Measurements from ENCODE around the gene SHC3. TPM values are rescaled to one million over a fixed set of nuclear protein-coding genes. Genes with fewer than 3 reads are reported as not detected.

Gene SHC3
- total RNA-seq, 1 experiment from 2014 or later: 0.27 TPM

GRCh38 chr9:89037346-89037745, 141.3 kb downstream of the SHC3 start:
- H3K4me2 ChIP-seq (ENCODE audit: low read length): no peak overlapping the region
- H3K27ac ChIP-seq (ENCODE audit: low read depth, low read length): no peak overlapping the region
- no peaks in the 10 kb centered on the region for H3K4me1 ChIP-seq (ENCODE audit: control insufficient read depth in 1 of 2, insufficient read depth in 2 of 2, low read length in 2 of 2)
- no peaks in the 10 kb centered on the region for H3K9me3 ChIP-seq (ENCODE audit: control insufficient read depth in 1 of 2, insufficient read depth in 1 of 2, low read depth in 1 of 2, low read length in 2 of 2)
- intact Hi-C loops (cut with micrococcal nuclease): loop anchor here (10.0 kb wide), 1 partner anchor 237 kb away; no protein-coding TSS in a partner anchor
- ATAC-seq (no peak), DNase-seq (ENCODE audit: low read depth, low spot score) (no peak)
- TF ChIP-seq, protein P1, sequence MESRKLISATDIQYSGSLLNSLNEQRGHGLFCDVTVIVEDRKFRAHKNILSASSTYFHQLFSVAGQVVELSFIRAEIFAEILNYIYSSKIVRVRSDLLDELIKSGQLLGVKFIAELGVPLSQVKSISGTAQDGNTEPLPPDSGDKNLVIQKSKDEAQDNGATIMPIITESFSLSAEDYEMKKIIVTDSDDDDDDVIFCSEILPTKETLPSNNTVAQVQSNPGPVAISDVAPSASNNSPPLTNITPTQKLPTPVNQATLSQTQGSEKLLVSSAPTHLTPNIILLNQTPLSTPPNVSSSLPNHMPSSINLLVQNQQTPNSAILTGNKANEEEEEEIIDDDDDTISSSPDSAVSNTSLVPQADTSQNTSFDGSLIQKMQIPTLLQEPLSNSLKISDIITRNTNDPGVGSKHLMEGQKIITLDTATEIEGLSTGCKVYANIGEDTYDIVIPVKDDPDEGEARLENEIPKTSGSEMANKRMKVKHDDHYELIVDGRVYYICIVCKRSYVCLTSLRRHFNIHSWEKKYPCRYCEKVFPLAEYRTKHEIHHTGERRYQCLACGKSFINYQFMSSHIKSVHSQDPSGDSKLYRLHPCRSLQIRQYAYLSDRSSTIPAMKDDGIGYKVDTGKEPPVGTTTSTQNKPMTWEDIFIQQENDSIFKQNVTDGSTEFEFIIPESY (IDR thresholded peaks at IDR 0.05; ENCODE audit: extremely low read depth, insufficient replicate concordance, low read length): no peak
- TF ChIP-seq ZNF274 (IDR thresholded peaks at IDR 0.05; ENCODE audit: low read depth, low read length) (no peak), SRF (IDR thresholded peaks at IDR 0.05; ENCODE audit: low read depth) (no peak), SP1 (IDR thresholded peaks at IDR 0.05; ENCODE audit: low read depth) (no peak)
- no TSS peak for BruUV-seq (replicated peaks)
- no peak overlapping the region for H3K4me3 ChIP-seq (replicated peaks in 1 of 2; ENCODE audit: low read depth in 1 of 2, low read length in 2 of 2)
- H3K79me2 ChIP-seq (ENCODE audit: insufficient read depth, low read length): no peaks in the 10 kb centered on the region
- no peak overlapping the region for H2AFZ ChIP-seq (ENCODE audit: low read depth, low read length, poor library complexity, severe bottlenecking)
- ChIA-PET RAD21 (ENCODE audit: low non-redundant PET in 1 of 2, low total read pairs in 2 of 2, uncharacterized antibody in 2 of 2, unreplicated experiment in 2 of 2) (no interaction called here), CTCF (no interaction called here), POLR2A (no interaction called here)
- no peaks in the 10 kb centered on the region for H3K36me3 ChIP-seq (ENCODE audit: control insufficient read depth in 1 of 2, insufficient read depth in 2 of 2, low read length in 2 of 2)
- H3K27me3 ChIP-seq (ENCODE audit: insufficient read depth, low read length): no peaks in the 10 kb centered on the region; the same call in 1 of the 2 replicates
- no peaks in the 10 kb centered on the region for H3K9me2 ChIP-seq (ENCODE audit: insufficient read depth)
- no peaks in the 10 kb centered on the region for H4K20me1 ChIP-seq (ENCODE audit: insufficient read depth)
- H3K9ac ChIP-seq (ENCODE audit: low read length): no peak overlapping the region

DNA sequence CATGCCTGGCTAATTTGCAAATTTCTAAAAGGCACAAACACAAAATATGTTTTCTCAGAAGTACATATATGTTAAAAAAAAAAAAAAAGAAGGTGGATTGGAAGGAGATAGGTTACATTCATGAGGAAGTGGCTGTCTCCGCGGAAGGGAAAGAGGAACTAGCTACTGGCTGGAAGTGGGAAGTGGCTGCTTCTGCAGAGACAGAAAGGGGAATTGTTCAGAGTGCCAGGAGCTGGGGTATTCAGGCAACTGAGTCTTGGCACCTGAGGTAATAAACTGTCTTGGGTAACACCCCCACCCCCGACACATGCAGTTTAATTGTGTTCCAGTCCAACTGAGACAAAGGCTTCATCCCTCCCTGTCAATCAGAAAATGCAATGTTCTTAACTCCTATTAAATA, 141.7 kb downstream of the SHC3 start:
- H3K4me2 ChIP-seq (ENCODE audit: low read length): no peak overlapping the region
- H3K79me2 ChIP-seq (ENCODE audit: insufficient read depth, low read length): no peaks in the 10 kb centered on the region
- no peaks in the 10 kb centered on the region for H3K27me3 ChIP-seq (ENCODE audit: insufficient read depth, low read length)
- H3K27ac ChIP-seq (ENCODE audit: low read depth, low read length): no peak overlapping the region
- DNase-seq (ENCODE audit: low read depth, low spot score) (no peak), ATAC-seq (no peak)
- H3K4me3 ChIP-seq (replicated peaks in 1 of 2; ENCODE audit: low read depth in 1 of 2, low read length in 2 of 2): no peak overlapping the region
- no peaks in the 10 kb centered on the region for H3K36me3 ChIP-seq (ENCODE audit: control insufficient read depth in 1 of 2, insufficient read depth in 2 of 2, low read length in 2 of 2)
- H3K9ac ChIP-seq (ENCODE audit: low read length): no peak overlapping the region
- ChIA-PET CTCF (no interaction called here), RAD21 (ENCODE audit: low non-redundant PET in 1 of 2, low total read pairs in 2 of 2, uncharacterized antibody in 2 of 2, unreplicated experiment in 2 of 2) (no interaction called here), POLR2A (no interaction called here)
- intact Hi-C loops (cut with micrococcal nuclease): loop anchor here (10.0 kb wide), 1 partner anchor 238 kb away; no protein-coding TSS in a partner anchor
- BruUV-seq (replicated peaks): no TSS peak
- no peaks in the 10 kb centered on the region for H3K4me1 ChIP-seq (ENCODE audit: control insufficient read depth in 1 of 2, insufficient read depth in 2 of 2, low read length in 2 of 2)
- H3K9me3 ChIP-seq (ENCODE audit: control insufficient read depth in 1 of 2, insufficient read depth in 1 of 2, low read depth in 1 of 2, low read length in 2 of 2): no peaks in the 10 kb centered on the region
- H2AFZ ChIP-seq (ENCODE audit: low read depth, low read length, poor library complexity, severe bottlenecking): no peak overlapping the region
- TF ChIP-seq, protein P2, sequence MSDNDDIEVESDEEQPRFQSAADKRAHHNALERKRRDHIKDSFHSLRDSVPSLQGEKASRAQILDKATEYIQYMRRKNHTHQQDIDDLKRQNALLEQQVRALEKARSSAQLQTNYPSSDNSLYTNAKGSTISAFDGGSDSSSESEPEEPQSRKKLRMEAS (IDR thresholded peaks at IDR 0.05): no peak
- TF ChIP-seq, protein P1 (IDR thresholded peaks at IDR 0.05; ENCODE audit: extremely low read depth, insufficient replicate concordance, low read length): no peak
- TF ChIP-seq EZH2phosphoT487 (IDR thresholded peaks at IDR 0.05; ENCODE audit: borderline replicate concordance) (no peak), POLR2AphosphoS5 (IDR thresholded peaks at IDR 0.05; ENCODE audit: low read depth, low read length) (no peak), ELF1 (IDR thresholded peaks at IDR 0.05; ENCODE audit: borderline replicate concordance, low read depth) (no peak), SIN3A (IDR thresholded peaks at IDR 0.05; ENCODE audit: low read depth) (no peak), FOSL1 (IDR thresholded peaks at IDR 0.05; ENCODE audit: low read depth) (no peak), ZNF274 (IDR thresholded peaks at IDR 0.05; ENCODE audit: low read depth, low read length) (no peak), ZFX (IDR thresholded peaks at IDR 0.05) (no peak)
- H4K20me1 ChIP-seq (ENCODE audit: insufficient read depth): no peaks in the 10 kb centered on the region
- H3K9me2 ChIP-seq (ENCODE audit: insufficient read depth): no peaks in the 10 kb centered on the region

All from HCT116 (cell line).